ENCODE data around the gene TTLL10. TPM values are rescaled to one million over a fixed set of nuclear protein-coding genes. Genes with fewer than 3 reads are reported as not detected.

TTLL10 gene
- total and polyA plus RNA-seq, 2 of the 8 experiments (the other 6 are each of a cell fraction or from before 2014, with no cell fraction given): 1.1 to 1.7 TPM

DNA sequence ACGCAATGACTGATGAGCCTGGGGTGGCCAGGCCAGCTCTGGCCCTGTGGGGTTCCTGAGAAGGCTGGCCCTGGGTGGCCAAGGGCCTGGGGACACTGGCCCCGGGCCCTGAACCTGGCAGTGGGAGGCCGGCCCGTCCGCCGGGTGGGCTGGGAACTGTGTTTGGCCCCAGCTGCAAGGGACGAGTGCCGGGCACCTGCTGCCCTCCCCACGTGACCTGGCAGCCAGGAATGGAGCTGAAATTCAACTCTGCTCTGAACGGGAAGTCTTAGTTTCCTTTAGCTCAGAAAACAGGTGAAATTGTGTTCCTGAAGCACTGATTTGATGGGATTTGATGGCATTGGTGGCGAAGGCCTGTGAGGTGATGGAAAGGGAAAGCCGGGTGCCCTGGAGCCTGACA lies 8.2 kb upstream of the TTLL10 start (continued):
- TF ChIP-seq KDM4A (IDR thresholded peaks at IDR 0.05; ENCODE audit: low read depth, low read length, severe bottlenecking) (no peak), CREB1 (IDR thresholded peaks at IDR 0.05) (no peak), HDAC2 (IDR thresholded peaks at IDR 0.05; ENCODE audit: borderline replicate concordance in 1 of 2, low read depth in 2 of 2, low read length in 2 of 2) (no peak)
- TF ChIP-seq, protein P1, sequence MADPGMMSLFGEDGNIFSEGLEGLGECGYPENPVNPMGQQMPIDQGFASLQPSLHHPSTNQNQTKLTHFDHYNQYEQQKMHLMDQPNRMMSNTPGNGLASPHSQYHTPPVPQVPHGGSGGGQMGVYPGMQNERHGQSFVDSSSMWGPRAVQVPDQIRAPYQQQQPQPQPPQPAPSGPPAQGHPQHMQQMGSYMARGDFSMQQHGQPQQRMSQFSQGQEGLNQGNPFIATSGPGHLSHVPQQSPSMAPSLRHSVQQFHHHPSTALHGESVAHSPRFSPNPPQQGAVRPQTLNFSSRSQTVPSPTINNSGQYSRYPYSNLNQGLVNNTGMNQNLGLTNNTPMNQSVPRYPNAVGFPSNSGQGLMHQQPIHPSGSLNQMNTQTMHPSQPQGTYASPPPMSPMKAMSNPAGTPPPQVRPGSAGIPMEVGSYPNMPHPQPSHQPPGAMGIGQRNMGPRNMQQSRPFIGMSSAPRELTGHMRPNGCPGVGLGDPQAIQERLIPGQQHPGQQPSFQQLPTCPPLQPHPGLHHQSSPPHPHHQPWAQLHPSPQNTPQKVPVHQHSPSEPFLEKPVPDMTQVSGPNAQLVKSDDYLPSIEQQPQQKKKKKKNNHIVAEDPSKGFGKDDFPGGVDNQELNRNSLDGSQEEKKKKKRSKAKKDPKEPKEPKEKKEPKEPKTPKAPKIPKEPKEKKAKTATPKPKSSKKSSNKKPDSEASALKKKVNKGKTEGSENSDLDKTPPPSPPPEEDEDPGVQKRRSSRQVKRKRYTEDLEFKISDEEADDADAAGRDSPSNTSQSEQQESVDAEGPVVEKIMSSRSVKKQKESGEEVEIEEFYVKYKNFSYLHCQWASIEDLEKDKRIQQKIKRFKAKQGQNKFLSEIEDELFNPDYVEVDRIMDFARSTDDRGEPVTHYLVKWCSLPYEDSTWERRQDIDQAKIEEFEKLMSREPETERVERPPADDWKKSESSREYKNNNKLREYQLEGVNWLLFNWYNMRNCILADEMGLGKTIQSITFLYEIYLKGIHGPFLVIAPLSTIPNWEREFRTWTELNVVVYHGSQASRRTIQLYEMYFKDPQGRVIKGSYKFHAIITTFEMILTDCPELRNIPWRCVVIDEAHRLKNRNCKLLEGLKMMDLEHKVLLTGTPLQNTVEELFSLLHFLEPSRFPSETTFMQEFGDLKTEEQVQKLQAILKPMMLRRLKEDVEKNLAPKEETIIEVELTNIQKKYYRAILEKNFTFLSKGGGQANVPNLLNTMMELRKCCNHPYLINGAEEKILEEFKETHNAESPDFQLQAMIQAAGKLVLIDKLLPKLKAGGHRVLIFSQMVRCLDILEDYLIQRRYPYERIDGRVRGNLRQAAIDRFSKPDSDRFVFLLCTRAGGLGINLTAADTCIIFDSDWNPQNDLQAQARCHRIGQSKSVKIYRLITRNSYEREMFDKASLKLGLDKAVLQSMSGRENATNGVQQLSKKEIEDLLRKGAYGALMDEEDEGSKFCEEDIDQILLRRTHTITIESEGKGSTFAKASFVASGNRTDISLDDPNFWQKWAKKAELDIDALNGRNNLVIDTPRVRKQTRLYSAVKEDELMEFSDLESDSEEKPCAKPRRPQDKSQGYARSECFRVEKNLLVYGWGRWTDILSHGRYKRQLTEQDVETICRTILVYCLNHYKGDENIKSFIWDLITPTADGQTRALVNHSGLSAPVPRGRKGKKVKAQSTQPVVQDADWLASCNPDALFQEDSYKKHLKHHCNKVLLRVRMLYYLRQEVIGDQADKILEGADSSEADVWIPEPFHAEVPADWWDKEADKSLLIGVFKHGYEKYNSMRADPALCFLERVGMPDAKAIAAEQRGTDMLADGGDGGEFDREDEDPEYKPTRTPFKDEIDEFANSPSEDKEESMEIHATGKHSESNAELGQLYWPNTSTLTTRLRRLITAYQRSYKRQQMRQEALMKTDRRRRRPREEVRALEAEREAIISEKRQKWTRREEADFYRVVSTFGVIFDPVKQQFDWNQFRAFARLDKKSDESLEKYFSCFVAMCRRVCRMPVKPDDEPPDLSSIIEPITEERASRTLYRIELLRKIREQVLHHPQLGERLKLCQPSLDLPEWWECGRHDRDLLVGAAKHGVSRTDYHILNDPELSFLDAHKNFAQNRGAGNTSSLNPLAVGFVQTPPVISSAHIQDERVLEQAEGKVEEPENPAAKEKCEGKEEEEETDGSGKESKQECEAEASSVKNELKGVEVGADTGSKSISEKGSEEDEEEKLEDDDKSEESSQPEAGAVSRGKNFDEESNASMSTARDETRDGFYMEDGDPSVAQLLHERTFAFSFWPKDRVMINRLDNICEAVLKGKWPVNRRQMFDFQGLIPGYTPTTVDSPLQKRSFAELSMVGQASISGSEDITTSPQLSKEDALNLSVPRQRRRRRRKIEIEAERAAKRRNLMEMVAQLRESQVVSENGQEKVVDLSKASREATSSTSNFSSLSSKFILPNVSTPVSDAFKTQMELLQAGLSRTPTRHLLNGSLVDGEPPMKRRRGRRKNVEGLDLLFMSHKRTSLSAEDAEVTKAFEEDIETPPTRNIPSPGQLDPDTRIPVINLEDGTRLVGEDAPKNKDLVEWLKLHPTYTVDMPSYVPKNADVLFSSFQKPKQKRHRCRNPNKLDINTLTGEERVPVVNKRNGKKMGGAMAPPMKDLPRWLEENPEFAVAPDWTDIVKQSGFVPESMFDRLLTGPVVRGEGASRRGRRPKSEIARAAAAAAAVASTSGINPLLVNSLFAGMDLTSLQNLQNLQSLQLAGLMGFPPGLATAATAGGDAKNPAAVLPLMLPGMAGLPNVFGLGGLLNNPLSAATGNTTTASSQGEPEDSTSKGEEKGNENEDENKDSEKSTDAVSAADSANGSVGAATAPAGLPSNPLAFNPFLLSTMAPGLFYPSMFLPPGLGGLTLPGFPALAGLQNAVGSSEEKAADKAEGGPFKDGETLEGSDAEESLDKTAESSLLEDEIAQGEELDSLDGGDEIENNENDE (IDR thresholded peaks at IDR 0.05; ENCODE audit: insufficient replicate concordance, low read length): no peak

All from H1 (cell line).